ENCODE data around the gene MRAS.

The MRAS gene

GRCh38 chr3:138398791-138399575 lies 50.6 kb downstream of the MRAS start:
- H3K36me3 ChIP-seq, result no peaks in the 10 kb centered on the region
- no peak overlapping the region for H3K4me3 ChIP-seq (ENCODE audit: low read depth in 1 of 2, low read length in 1 of 2)
- no peak overlapping the region for H3K27ac ChIP-seq
- H3K9me3 ChIP-seq, result no peaks in the 10 kb centered on the region
- no peaks in the 10 kb centered on the region for H3K27me3 ChIP-seq
- no peak for TF ChIP-seq CTCF (IDR thresholded peaks at IDR 0.05)
- no peaks in the 10 kb centered on the region for H3K4me1 ChIP-seq (ENCODE audit: control insufficient read depth in 1 of 2, insufficient read depth in 1 of 2, low read depth in 1 of 2, low read length in 1 of 2)

GRCh38 chr3:138399766-138400165 lies 51.4 kb downstream of the MRAS start:
- no peak for TF ChIP-seq CTCF (IDR thresholded peaks at IDR 0.05)
- no peaks in the 10 kb centered on the region for H3K4me1 ChIP-seq (ENCODE audit: control insufficient read depth in 1 of 2, insufficient read depth in 1 of 2, low read depth in 1 of 2, low read length in 1 of 2)
- no peaks in the 10 kb centered on the region for H3K36me3 ChIP-seq

GRCh38 chr3:138400651-138401070 lies 52.3 kb downstream of the MRAS start:
- H3K27ac ChIP-seq, result no peak overlapping the region
- H3K36me3 ChIP-seq, result no peaks in the 10 kb centered on the region
- no peaks in the 10 kb centered on the region for H3K4me1 ChIP-seq (ENCODE audit: control insufficient read depth in 1 of 2, insufficient read depth in 1 of 2, low read depth in 1 of 2, low read length in 1 of 2)
- H3K27me3 ChIP-seq, result no peaks in the 10 kb centered on the region
- no peak overlapping the region for H3K4me3 ChIP-seq (ENCODE audit: low read depth in 1 of 2, low read length in 1 of 2)
- H3K9me3 ChIP-seq, result no peaks in the 10 kb centered on the region
- TF ChIP-seq CTCF (IDR thresholded peaks at IDR 0.05), result no peak

More at GRCh38 chr3:138399766-138400165, 51.4 kb downstream of the MRAS start:
- Histone ChIP-seq H3K4me3 (ENCODE audit: low read depth in 1 of 2, low read length in 1 of 2) (no peak overlapping the region), H3K9me3 (no peaks in the 10 kb centered on the region), H3K27ac (no peak overlapping the region), H3K27me3 (no peaks in the 10 kb centered on the region)

GRCh38 chr3:138401834-138402233 lies 53.5 kb downstream of the MRAS start:
- H3K27me3 ChIP-seq, result peaks cover 9% of the 10 kb centered on the region
- no peak overlapping the region for H3K4me3 ChIP-seq (ENCODE audit: low read depth in 1 of 2, low read length in 1 of 2)
- H3K27ac ChIP-seq, result no peak overlapping the region
- H3K9me3 ChIP-seq, result no peaks in the 10 kb centered on the region
- no peak for TF ChIP-seq CTCF (IDR thresholded peaks at IDR 0.05)
- H3K36me3 ChIP-seq, result no peaks in the 10 kb centered on the region
- no peaks in the 10 kb centered on the region for H3K4me1 ChIP-seq (ENCODE audit: control insufficient read depth in 1 of 2, insufficient read depth in 1 of 2, low read depth in 1 of 2, low read length in 1 of 2)

GRCh38 chr3:138404121-138404520 lies 55.7 kb downstream of the MRAS start:
- no peaks in the 10 kb centered on the region for H3K36me3 ChIP-seq
- no peaks in the 10 kb centered on the region for H3K9me3 ChIP-seq
- H3K4me3 ChIP-seq (ENCODE audit: low read depth in 1 of 2, low read length in 1 of 2), result no peak overlapping the region
- no peaks in the 10 kb centered on the region for H3K4me1 ChIP-seq (ENCODE audit: control insufficient read depth in 1 of 2, insufficient read depth in 1 of 2, low read depth in 1 of 2, low read length in 1 of 2)
- no peak for TF ChIP-seq CTCF (IDR thresholded peaks at IDR 0.05)
- H3K27ac ChIP-seq, result no peak overlapping the region
- H3K27me3 ChIP-seq, result peaks cover 22% of the 10 kb centered on the region
